Caco-2 (cell line): ENCODE data around the gene IGFLR1. TPM values are rescaled to one million over a fixed set of nuclear protein-coding genes. Genes with fewer than 3 reads are reported as not detected.

ENCODE experiments used
- BruUV-seq: library from RNA; stranded (reverse); fragments of 400-500 nt; replicated peaks from 2 replicates; lab custom pipeline; 2021; lab: Mats Ljungman, UMichigan
- CTCF ChIA-PET: fragments of 300-600 bp; sonication (Branson Sonifier 250); formaldehyde crosslinking; loops from one replicate; lab custom pipeline; 2022; ENCODE audit warnings: antibody characterized with exemption; lab: Charles Lee
- POLR2A ChIA-PET: fragments of 300-600 bp; sonication (Branson Sonifier 250); formaldehyde crosslinking; loops from one replicate; lab custom pipeline; 2022; ENCODE audit warnings: antibody characterized with exemption; lab: Charles Lee
- DNase-seq, 2 experiments: peaks; one replicate each; pipeline versions ENCODE4 v3.0.0 to v3.0.0-alpha.2; 2020 to 2022
- H3K27me3 ChIP-seq: replicated peaks from 2 replicates; pipeline ENCODE4 v1.6.0; 2011; ENCODE audit warnings: low read length; ENCODE audit not compliant: control insufficient read depth, insufficient read depth
- H3K36me3 ChIP-seq: 2 replicates; pipeline ENCODE4 v1.5.1; 2011; ENCODE audit warnings: low read length; ENCODE audit not compliant: control insufficient read depth, insufficient read depth
- H3K4me1 ChIP-seq: fragments of 250-450 bp; sonication (Bioruptor Pico); 2 replicates; pipeline ENCODE4 v1.5.1; 2020; ENCODE audit warnings: mild to moderate bottlenecking
- H3K4me3 ChIP-seq: 2 replicates; pipeline ENCODE4 v1.5.1; 2011; ENCODE audit warnings: low read depth, mild to moderate bottlenecking, control low read depth, low read length
- H3K9me3 ChIP-seq: fragments of 250-450 bp; sonication (Bioruptor Pico); 2 replicates; pipeline ENCODE4 v1.5.1; 2020; ENCODE audit warnings: mild to moderate bottlenecking, moderate library complexity
- H3K27ac Mint-ChIP-seq: one replicate; pipeline ENCODE4 v1.8.0; 2022; ENCODE audit warnings: mixed read lengths; ENCODE audit not compliant: unreplicated experiment
- H3K27me3 Mint-ChIP-seq: one replicate; pipeline ENCODE4 v1.8.0; 2022; ENCODE audit warnings: mixed read lengths; ENCODE audit not compliant: insufficient read depth, unreplicated experiment
- H3K36me3 Mint-ChIP-seq: one replicate; pipeline ENCODE4 v1.8.0; 2022; ENCODE audit warnings: mild to moderate bottlenecking, mixed read lengths; ENCODE audit not compliant: insufficient read depth, unreplicated experiment
- H3K4me1 Mint-ChIP-seq: one replicate; pipeline ENCODE4 v1.8.0; 2022; ENCODE audit warnings: low read depth, mixed read lengths; ENCODE audit not compliant: unreplicated experiment
- H3K4me3 Mint-ChIP-seq: one replicate; pipeline ENCODE4 v1.8.0; 2022; ENCODE audit warnings: mild to moderate bottlenecking, moderate library complexity, mixed read lengths; ENCODE audit not compliant: unreplicated experiment
- H3K9me3 Mint-ChIP-seq: one replicate; pipeline ENCODE4 v1.8.0; 2022; ENCODE audit warnings: mixed read lengths; ENCODE audit not compliant: unreplicated experiment
- intact Hi-C: fragments of 100-400 bp; cut with micrococcal nuclease; formaldehyde crosslinking; loops from one replicate; pipeline ENCODE4 v1.10.0; 2022; ENCODE audit not compliant: unreplicated experiment
- total RNA-seq: library from RNA; stranded (reverse); gene quantifications from 2 replicates; pipeline ENCODE4 v1.2.3, GENCODE V29; 2022
- TF ChIP-seq, protein P1 (sequence below), 2 experiments: fragments of 200-600 bp in 1 of 2; IDR thresholded peaks; 1 replicate in 1 of 2; 2 replicates in 1 of 2; pipeline versions ENCODE4 v1.5.1 to v1.8.0; 2011 to 2022; ENCODE audit warnings: antibody characterized with exemption in 1 of 2, control low read depth in 1 of 2, inconsistent platforms in 1 of 2, low read depth in 1 of 2, low read length in 1 of 2, mild to moderate bottlenecking in 1 of 2, moderate library complexity in 1 of 2; ENCODE audit not compliant: insufficient read depth in 1 of 2, severe bottlenecking in 1 of 2, unreplicated experiment in 1 of 2

Gene IGFLR1
- total RNA-seq, 1 experiment from 2014 or later = 11.3 TPM

DNA sequence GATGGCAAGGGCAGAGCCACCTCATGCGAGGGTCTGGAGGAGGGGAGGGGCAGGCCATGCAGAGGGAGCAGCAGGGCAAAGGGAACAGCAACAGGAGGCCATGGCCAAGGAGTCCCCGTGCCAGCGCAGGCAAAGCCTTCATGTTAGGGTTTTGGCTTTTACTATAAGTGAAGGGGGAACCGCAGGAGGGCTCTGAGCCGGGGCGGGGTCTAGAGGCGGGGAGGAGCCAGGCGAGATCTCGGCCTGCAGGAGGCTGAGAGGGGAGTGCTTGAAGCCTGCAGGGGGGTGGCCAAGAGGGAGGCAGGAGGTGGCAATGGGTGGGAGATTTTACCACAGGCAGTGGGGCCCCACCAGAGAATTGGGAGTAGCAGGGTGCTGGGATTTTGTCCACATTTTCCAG lies 39.4 kb upstream of the IGFLR1 start:
- no peaks in the 10 kb centered on the region for H3K27me3 ChIP-seq
- TF ChIP-seq, protein P1, sequence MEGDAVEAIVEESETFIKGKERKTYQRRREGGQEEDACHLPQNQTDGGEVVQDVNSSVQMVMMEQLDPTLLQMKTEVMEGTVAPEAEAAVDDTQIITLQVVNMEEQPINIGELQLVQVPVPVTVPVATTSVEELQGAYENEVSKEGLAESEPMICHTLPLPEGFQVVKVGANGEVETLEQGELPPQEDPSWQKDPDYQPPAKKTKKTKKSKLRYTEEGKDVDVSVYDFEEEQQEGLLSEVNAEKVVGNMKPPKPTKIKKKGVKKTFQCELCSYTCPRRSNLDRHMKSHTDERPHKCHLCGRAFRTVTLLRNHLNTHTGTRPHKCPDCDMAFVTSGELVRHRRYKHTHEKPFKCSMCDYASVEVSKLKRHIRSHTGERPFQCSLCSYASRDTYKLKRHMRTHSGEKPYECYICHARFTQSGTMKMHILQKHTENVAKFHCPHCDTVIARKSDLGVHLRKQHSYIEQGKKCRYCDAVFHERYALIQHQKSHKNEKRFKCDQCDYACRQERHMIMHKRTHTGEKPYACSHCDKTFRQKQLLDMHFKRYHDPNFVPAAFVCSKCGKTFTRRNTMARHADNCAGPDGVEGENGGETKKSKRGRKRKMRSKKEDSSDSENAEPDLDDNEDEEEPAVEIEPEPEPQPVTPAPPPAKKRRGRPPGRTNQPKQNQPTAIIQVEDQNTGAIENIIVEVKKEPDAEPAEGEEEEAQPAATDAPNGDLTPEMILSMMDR (IDR thresholded peaks at IDR 0.05; ENCODE audit: insufficient read depth in 1 of 2, low read depth in 1 of 2, low read length in 1 of 2, severe bottlenecking in 1 of 2, unreplicated experiment in 1 of 2) = no peak
- peaks cover 8% of the 10 kb centered on the region for H3K4me1 Mint-ChIP-seq
- no peaks in the 10 kb centered on the region for H3K9me3 ChIP-seq
- H3K36me3 Mint-ChIP-seq = peaks cover 5% of the 10 kb centered on the region
- no peak overlapping the region for H3K4me3 Mint-ChIP-seq
- intact Hi-C loops = no loop called here
- no peaks in the 10 kb centered on the region for H3K9me3 Mint-ChIP-seq
- H3K27ac Mint-ChIP-seq = no peak overlapping the region
- no peaks in the 10 kb centered on the region for H3K4me1 ChIP-seq
- ChIA-PET POLR2A (no interaction called here), CTCF (interaction anchor here (1.0 kb wide), 1 partner anchor 149 kb away, joined by 3 read pairs; no protein-coding TSS in a partner anchor)
- no peaks in the 10 kb centered on the region; the same call in 1 of the 2 replicates for H3K36me3 ChIP-seq
- no peak overlapping the region for H3K4me3 ChIP-seq
- no peaks in the 10 kb centered on the region for H3K27me3 Mint-ChIP-seq
- no peak for DNase-seq
- BruUV-seq = no TSS peak

DNA sequence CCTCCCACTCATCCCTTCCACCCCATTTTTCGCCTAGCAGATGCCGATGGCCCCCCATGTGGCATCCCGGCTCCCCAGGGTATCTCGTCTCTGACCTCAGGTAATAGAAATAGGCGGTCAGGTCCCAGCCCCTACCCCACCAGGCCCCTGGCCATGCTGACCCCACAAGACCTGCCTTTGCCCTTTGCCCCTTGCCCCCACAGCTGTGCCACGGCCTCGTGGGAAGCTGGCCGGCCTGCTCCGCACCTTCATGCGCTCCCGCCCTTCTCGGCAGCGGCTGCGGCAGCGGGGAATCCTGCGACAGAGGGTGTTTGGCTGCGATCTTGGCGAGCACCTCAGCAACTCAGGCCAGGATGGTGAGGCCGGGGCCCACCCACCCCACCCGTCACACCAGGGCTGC lies 38.5 kb upstream of the IGFLR1 start:
- Histone ChIP-seq H3K27me3 (no peaks in the 10 kb centered on the region), H3K36me3 (no peaks in the 10 kb centered on the region; the same call in 1 of the 2 replicates), H3K9me3 (no peaks in the 10 kb centered on the region), H3K4me3 (no peak overlapping the region), H3K4me1 (no peaks in the 10 kb centered on the region)
- Mint-ChIP-seq H3K36me3 (peaks cover 5% of the 10 kb centered on the region), H3K27me3 (no peaks in the 10 kb centered on the region), H3K4me1 (peaks cover 8% of the 10 kb centered on the region), H3K4me3 (no peak overlapping the region), H3K27ac (no peak overlapping the region), H3K9me3 (no peaks in the 10 kb centered on the region)
- no TSS peak for BruUV-seq
- ChIA-PET POLR2A (interaction anchor here (0.6 kb wide), 1 partner anchor 62 kb away, joined by 5 read pairs; no protein-coding TSS in a partner anchor), CTCF (no interaction called here)
- intact Hi-C loops = no loop called here
- TF ChIP-seq, protein P1 (IDR thresholded peaks at IDR 0.05; ENCODE audit: insufficient read depth in 1 of 2, low read depth in 1 of 2, low read length in 1 of 2, severe bottlenecking in 1 of 2, unreplicated experiment in 1 of 2) = no peak
- DNase-seq = no peak

DNA sequence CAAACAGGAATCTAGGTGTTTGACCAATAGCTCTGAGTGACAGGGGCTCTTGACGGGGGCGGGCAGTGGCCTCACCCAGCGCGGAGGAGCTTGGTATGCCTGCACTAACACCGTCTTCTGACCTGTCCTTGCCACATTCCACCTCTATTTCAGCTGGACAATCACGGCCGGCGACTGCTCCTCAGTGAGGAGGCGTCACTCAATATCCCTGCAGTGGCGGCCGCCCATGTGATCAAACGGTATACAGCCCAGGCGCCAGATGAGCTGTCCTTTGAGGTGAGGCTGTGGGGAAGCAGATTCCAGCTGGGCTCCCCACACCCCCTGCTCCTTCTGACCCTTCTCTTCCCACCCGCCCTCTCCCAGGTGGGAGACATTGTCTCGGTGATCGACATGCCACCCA lies 37.8 kb upstream of the IGFLR1 start:
- BruUV-seq = no TSS peak
- Mint-ChIP-seq H3K4me3 (no peak overlapping the region), H3K27me3 (no peaks in the 10 kb centered on the region), H3K36me3 (peaks cover 8% of the 10 kb centered on the region), H3K27ac (no peak overlapping the region), H3K4me1 (peaks cover 8% of the 10 kb centered on the region), H3K9me3 (no peaks in the 10 kb centered on the region)
- H3K4me1 ChIP-seq = no peaks in the 10 kb centered on the region
- DNase-seq = no peak
- H3K36me3 ChIP-seq = no peaks in the 10 kb centered on the region; the same call in 1 of the 2 replicates
- no peaks in the 10 kb centered on the region for H3K9me3 ChIP-seq
- ChIA-PET POLR2A (interaction anchor here (0.6 kb wide), 1 partner anchor 61 kb away, joined by 5 read pairs; no protein-coding TSS in a partner anchor), CTCF (no interaction called here)
- no peaks in the 10 kb centered on the region for H3K27me3 ChIP-seq
- intact Hi-C loops = no loop called here
- TF ChIP-seq, protein P1 (IDR thresholded peaks at IDR 0.05; ENCODE audit: insufficient read depth in 1 of 2, low read depth in 1 of 2, low read length in 1 of 2, severe bottlenecking in 1 of 2, unreplicated experiment in 1 of 2) = no peak
- no peak overlapping the region for H3K4me3 ChIP-seq
